Breast epithelium (tissue), 3 donors: ENCODE results near the gene ARHGEF4.

Experiments used
- CTCF ChIP-seq, 3 donors: fragments of 450-650 bp; IDR thresholded peaks; one replicate each; pipeline ENCODE4 v1.5.1; 2016 to 2017; ENCODE audit warnings: antibody characterized with exemption in 3 of 3, mild to moderate bottlenecking in 3 of 3, moderate library complexity in 3 of 3
- POLR2A ChIP-seq: fragments of 450-650 bp; IDR thresholded peaks from one replicate; pipeline ENCODE4 v1.6.1; 2016; ENCODE audit warnings: antibody characterized with exemption, mild to moderate bottlenecking, moderate library complexity

- TF ChIP-seq CTCF (IDR thresholded peaks at IDR 0.05) (no peak), POLR2A (no peak)
Measured at GRCh38 chr2:131044075-131044756, 207.5 kb downstream of the ARHGEF4 start.
